ENCODE data around the gene NOL3. TPM values are rescaled to one million over a fixed set of nuclear protein-coding genes. Genes with fewer than 3 reads are reported as not detected.

The NOL3 gene
- total and polyA plus RNA-seq, 2 donors (not counting 3 experiments of a cell fraction or from before 2014, with no cell fraction given) = 16.0 to 19.4 TPM

GRCh38 chr16:67157892-67158635 lies 12.3 kb upstream of the NOL3 start:
- Histone ChIP-seq H3K27me3 (ENCODE audit: control insufficient read depth in 2 of 2, insufficient read depth in 2 of 2, low read length in 2 of 2) (peaks cover 8 to 11% of the 10 kb centered on the region in 2 experiments), H3K4me3 (replicated peaks in 1 of 3; ENCODE audit: insufficient read depth in 1 of 3, low read depth in 1 of 3, low read length in 3 of 3) (no peak overlapping the region), H2AFZ (ENCODE audit: low read depth, low read length) (no peak overlapping the region), H3K9ac (replicated peaks; ENCODE audit: extremely low read depth, insufficient read depth, low read length) (no peak overlapping the region), H3K79me2 (ENCODE audit: control insufficient read depth, insufficient read depth, low read length) (no peaks in the 10 kb centered on the region), H3K27ac (ENCODE audit: insufficient read depth, low read depth, low read length) (no peak overlapping the region), H3K9me1 (replicated peaks; ENCODE audit: control insufficient read depth, extremely low read depth, insufficient read depth, low read length) (no peaks in the 10 kb centered on the region), H3K4me2 (ENCODE audit: insufficient read depth, low read length) (no peak overlapping the region), H4K20me1 (replicated peaks; ENCODE audit: control insufficient read depth, extremely low read depth, insufficient read depth, low read length) (no peaks in the 10 kb centered on the region), H3K36me3 (ENCODE audit: control insufficient read depth in 2 of 2, extremely low read depth in 1 of 2, insufficient read depth in 2 of 2, low read length in 2 of 2) (no peaks in the 10 kb centered on the region), H3K9me3 (replicated peaks; ENCODE audit: control insufficient read depth, insufficient read depth, low read length) (no peaks in the 10 kb centered on the region), H3K4me1 (ENCODE audit: control insufficient read depth, extremely low read depth, insufficient read depth, low read length) (peaks cover 5% of the 10 kb centered on the region)
- intact Hi-C loops (cut with micrococcal nuclease) (no loop called here), dilution Hi-C loops (cut with MboI; ENCODE audit: extremely low pct_ligation_motif_present, low sequenced_read_pairs) (no loop called here)
- no TSS peak for BruUV-seq (replicated peaks)
- FAIRE-seq (no peak), DNase-seq (ENCODE audit: low read depth, low spot score) (no peak)
- ChIA-PET CTCF (interaction anchor here (1.0 to 8.2 kb wide), 10 partner anchors 8 to 204 kb away, joined by 3 to 302 read pairs (median 6); no protein-coding TSS in a partner anchor), POLR2A (no interaction called here)
- no peak for TF ChIP-seq MYC (IDR thresholded peaks at IDR 0.05; ENCODE audit: low read depth, low read length)
- TF ChIP-seq EZH2 (IDR thresholded peaks at IDR 0.05; ENCODE audit: borderline replicate concordance, low read depth, low read length, severe bottlenecking) = no peak
- no peak for TF ChIP-seq GATA2 (IDR thresholded peaks at IDR 0.05; ENCODE audit: insufficient read depth, insufficient read length, low read depth, low read length)
- TF ChIP-seq FOS (IDR thresholded peaks at IDR 0.05; ENCODE audit: borderline replicate concordance, insufficient read depth, low read length) = no peak
- no peak for TF ChIP-seq JUN (IDR thresholded peaks at IDR 0.05; ENCODE audit: borderline replicate concordance, insufficient read depth, insufficient read length, low read depth)
- no peak for TF ChIP-seq POLR2AphosphoS5 (IDR thresholded peaks at IDR 0.05; ENCODE audit: insufficient read depth, low read depth, low read length)
- TF ChIP-seq MAX (IDR thresholded peaks at IDR 0.05; ENCODE audit: insufficient read depth, insufficient read length) = no peak
- TF ChIP-seq CTCF (IDR thresholded peaks at IDR 0.05; ENCODE audit: extremely low read depth in 1 of 2, insufficient read depth in 1 of 2, low read depth in 1 of 2, low read length in 2 of 2) = no peak
- no peak for TF ChIP-seq POLR2A (IDR thresholded peaks at IDR 0.05; ENCODE audit: low read depth, low read length)
